ENCODE results near the gene TYK2. TPM values are rescaled to one million over a fixed set of nuclear protein-coding genes. Genes with fewer than 3 reads are reported as not detected.
A peak's percentile ranks its signal among the peaks of the same experiment; 100 is the strongest.
"Not testable (repeated sequence)": the region's sequence is repeated elsewhere in the genome, so short reads cannot be mapped to it uniquely, and the experiment has no call there.

TYK2 gene
- polyA plus RNA-seq, 1 donor (not counting 4 experiments of a cell fraction or from before 2014, with no cell fraction given): 32.6 TPM

DNA sequence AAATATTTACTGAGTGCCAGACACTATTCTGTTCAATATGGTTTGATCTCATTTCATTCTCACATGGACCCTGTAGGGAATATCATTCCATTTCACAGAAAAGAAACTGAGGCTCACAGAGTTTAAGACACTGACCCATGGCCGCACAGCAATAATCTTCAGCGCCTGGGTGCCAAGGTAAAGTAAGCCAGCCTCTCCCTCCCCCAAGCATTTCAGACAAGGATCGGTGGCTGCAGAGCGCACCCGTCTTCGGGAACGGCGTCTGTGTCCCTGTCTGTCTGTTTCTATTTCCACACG is 35.7 kb upstream of the TYK2 start:
- peak overlapping the region; percentile 52 to 71 (median 70) for H3K4me3 ChIP-seq (ENCODE audit: control insufficient read depth in 2 of 3, extremely low read depth in 1 of 3, insufficient read depth in 2 of 3, low read depth in 1 of 3, low read length in 3 of 3)
- H3K36me3 ChIP-seq (ENCODE audit: control insufficient read depth in 2 of 2, extremely low read depth in 1 of 2, insufficient read depth in 2 of 2, low read length in 2 of 2): no peaks in the 10 kb centered on the region
- peak overlapping the region; percentile 75 for H3K9ac ChIP-seq (ENCODE audit: control insufficient read depth, extremely low read depth, insufficient read depth, low read length)
- peak overlapping the region; percentile 14 for H3K27ac ChIP-seq (ENCODE audit: control insufficient read depth, insufficient read depth, low read length)
- peak overlapping the region; percentile 94 for H3K4me2 ChIP-seq (ENCODE audit: control insufficient read depth, extremely low read depth, insufficient read depth, low read depth, low read length)
- H4K20me1 ChIP-seq (ENCODE audit: control insufficient read depth, extremely low read depth, insufficient read depth, low read length): no peaks in the 10 kb centered on the region
- no peaks in the 10 kb centered on the region for H3K9me1 ChIP-seq (ENCODE audit: control insufficient read depth, extremely low read depth, insufficient read depth, low read length)
- TF ChIP-seq EZH2 (IDR thresholded peaks at IDR 0.05; ENCODE audit: low read length) (no peak), CTCF (optimal IDR thresholded peaks at IDR 0.05 in 1 of 3, IDR thresholded peaks at IDR 0.05 in 1 of 3, conservative IDR thresholded peaks at IDR 0.05 in 1 of 3; ENCODE audit: extremely low read depth in 1 of 3, insufficient read depth in 2 of 3, low read length in 3 of 3) (no peak)
- H2AFZ ChIP-seq (ENCODE audit: control insufficient read depth, low read length): peak overlapping the region; percentile 98
- no peak for DNase-seq (ENCODE audit: low read depth, low spot score)
- H3K9me3 ChIP-seq (ENCODE audit: control insufficient read depth, low read depth, low read length): no peaks in the 10 kb centered on the region
- H3K27me3 ChIP-seq (ENCODE audit: control insufficient read depth, extremely low read depth, insufficient read depth, low read length): peaks cover 42% of the 10 kb centered on the region
- FAIRE-seq: no peak
- H3K79me2 ChIP-seq (ENCODE audit: control insufficient read depth, insufficient read depth, low read length): no peaks in the 10 kb centered on the region
- H3K4me1 ChIP-seq (ENCODE audit: control insufficient read depth, extremely low read depth, insufficient read depth, low read length): peaks cover 34% of the 10 kb centered on the region
- dilution Hi-C loops (cut with MboI; ENCODE audit: extremely low pct_ligation_motif_present, low sequenced_read_pairs): no loop called here

- Histone ChIP-seq H3K9me3 (ENCODE audit: control insufficient read depth, low read depth, low read length) (no peaks in the 10 kb centered on the region), H2AFZ (ENCODE audit: control insufficient read depth, low read length) (no peak overlapping the region), H3K79me2 (ENCODE audit: control insufficient read depth, insufficient read depth, low read length) (no peaks in the 10 kb centered on the region), H3K4me2 (ENCODE audit: control insufficient read depth, extremely low read depth, insufficient read depth, low read depth, low read length) (no peak overlapping the region), H3K36me3 (ENCODE audit: control insufficient read depth in 2 of 2, extremely low read depth in 1 of 2, insufficient read depth in 2 of 2, low read length in 2 of 2) (no peaks in the 10 kb centered on the region), H3K4me3 (ENCODE audit: control insufficient read depth in 2 of 3, extremely low read depth in 1 of 3, insufficient read depth in 2 of 3, low read depth in 1 of 3, low read length in 3 of 3) (no peak overlapping the region), H3K27me3 (ENCODE audit: control insufficient read depth, extremely low read depth, insufficient read depth, low read length) (peaks cover 9% of the 10 kb centered on the region), H3K4me1 (ENCODE audit: control insufficient read depth, extremely low read depth, insufficient read depth, low read length) (peaks cover 11% of the 10 kb centered on the region), H3K9me1 (ENCODE audit: control insufficient read depth, extremely low read depth, insufficient read depth, low read length) (no peaks in the 10 kb centered on the region), H3K27ac (ENCODE audit: control insufficient read depth, insufficient read depth, low read length) (no peak overlapping the region), H4K20me1 (ENCODE audit: control insufficient read depth, extremely low read depth, insufficient read depth, low read length) (no peaks in the 10 kb centered on the region), H3K9ac (ENCODE audit: control insufficient read depth, extremely low read depth, insufficient read depth, low read length) (no peak overlapping the region)
- TF ChIP-seq EZH2 (IDR thresholded peaks at IDR 0.05; ENCODE audit: low read length) (no peak), CTCF (optimal IDR thresholded peaks at IDR 0.05 in 1 of 3, IDR thresholded peaks at IDR 0.05 in 1 of 3, conservative IDR thresholded peaks at IDR 0.05 in 1 of 3; ENCODE audit: extremely low read depth in 1 of 3, insufficient read depth in 2 of 3, low read length in 3 of 3) (no peak)
- dilution Hi-C loops (cut with MboI; ENCODE audit: extremely low pct_ligation_motif_present, low sequenced_read_pairs): no loop called here
- DNase-seq (ENCODE audit: low read depth, low spot score) (no peak), FAIRE-seq (no peak)
These were observed 32.0 kb upstream of the TYK2 start for GRCh38 chr19:10412257-10412977.

DNA sequence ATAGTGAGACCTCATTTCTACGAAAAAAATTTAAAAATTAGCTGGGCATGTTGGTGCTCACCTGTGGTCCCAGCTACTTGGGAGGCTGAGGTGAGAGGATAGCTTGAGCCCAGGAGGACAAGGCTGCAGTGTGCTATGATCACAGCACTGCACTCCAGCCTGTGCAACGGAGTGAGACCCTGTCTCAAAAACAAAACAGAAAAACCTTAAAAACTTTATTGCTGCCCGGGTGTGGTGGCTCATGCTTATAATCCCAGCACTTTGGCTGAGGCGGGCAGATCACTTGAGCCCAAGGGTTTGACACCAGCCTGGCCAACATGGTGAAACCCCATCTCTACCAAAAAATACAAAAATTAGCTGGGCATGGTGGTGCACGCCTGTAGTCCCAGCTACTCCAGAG is 30.9 kb upstream of the TYK2 start:
- H3K27me3 ChIP-seq (ENCODE audit: control insufficient read depth, extremely low read depth, insufficient read depth, low read length); H3K4me3 ChIP-seq (ENCODE audit: control insufficient read depth in 2 of 3, extremely low read depth in 1 of 3, insufficient read depth in 2 of 3, low read depth in 1 of 3, low read length in 3 of 3); H3K4me2 ChIP-seq (ENCODE audit: control insufficient read depth, extremely low read depth, insufficient read depth, low read depth, low read length); H3K9me1 ChIP-seq (ENCODE audit: control insufficient read depth, extremely low read depth, insufficient read depth, low read length); H2AFZ ChIP-seq (ENCODE audit: control insufficient read depth, low read length); DNase-seq (ENCODE audit: low read depth, low spot score); H4K20me1 ChIP-seq (ENCODE audit: control insufficient read depth, extremely low read depth, insufficient read depth, low read length); H3K9me3 ChIP-seq (ENCODE audit: control insufficient read depth, low read depth, low read length); H3K9ac ChIP-seq (ENCODE audit: control insufficient read depth, extremely low read depth, insufficient read depth, low read length); H3K79me2 ChIP-seq (ENCODE audit: control insufficient read depth, insufficient read depth, low read length); H3K4me1 ChIP-seq (ENCODE audit: control insufficient read depth, extremely low read depth, insufficient read depth, low read length); H3K27ac ChIP-seq (ENCODE audit: control insufficient read depth, insufficient read depth, low read length); dilution Hi-C loops (cut with MboI; ENCODE audit: extremely low pct_ligation_motif_present, low sequenced_read_pairs); FAIRE-seq; H3K36me3 ChIP-seq (ENCODE audit: control insufficient read depth in 2 of 2, extremely low read depth in 1 of 2, insufficient read depth in 2 of 2, low read length in 2 of 2): not testable (repeated sequence)

All from keratinocyte (primary cell).